Astrocyte of the hippocampus (primary cell): Measurements from ENCODE around the gene KRT75.

Experiments used
- DNase-seq: peaks from one replicate; pipeline ENCODE4 v3.0.0; 2011; ENCODE audit warnings: low read depth, low spot score

KRT75 gene

GRCh38 chr12:52394836-52395405 is 39.2 kb downstream of the KRT75 start:
- DNase-seq, result no peak

- no peak for DNase-seq
These were observed 41.6 kb downstream of the KRT75 start for GRCh38 chr12:52392465-52393007.

- peak; percentile 67 for DNase-seq
These were observed 42.6 kb downstream of the KRT75 start for GRCh38 chr12:52391618-52392002.

- DNase-seq, result peak; percentile 36
These were observed 43.2 kb downstream of the KRT75 start for GRCh38 chr12:52390739-52391617.

- peak; percentile 33 for DNase-seq
These were observed 44.6 kb downstream of the KRT75 start for GRCh38 chr12:52389313-52390207.

GRCh38 chr12:52387859-52388258 is 46.3 kb downstream of the KRT75 start:
- no peak for DNase-seq

GRCh38 chr12:52385226-52385702 is 48.9 kb downstream of the KRT75 start, which contains the start of gene KRT84:
Gene KRT84, minus strand, starts transcription at chr12:52385652. Its CDS starts 67 bp downstream, at chr12:52385585.
- no peak for DNase-seq

GRCh38 chr12:52383331-52383730 is 50.8 kb downstream of the KRT75 start:
- DNase-seq, result no peak

- no peak for DNase-seq
These were observed 51.3 kb downstream of the KRT75 start for GRCh38 chr12:52382854-52383253.

- no peak for DNase-seq
These were observed 53.0 kb downstream of the KRT75 start for GRCh38 chr12:52381206-52381605.

- peak; percentile 49 for DNase-seq
These were observed 53.9 kb downstream of the KRT75 start for GRCh38 chr12:52380271-52380694.

- no peak for DNase-seq
These were observed 54.6 kb downstream of the KRT75 start for GRCh38 chr12:52379536-52379935.

GRCh38 chr12:52378091-52378490 is 56.1 kb downstream of the KRT75 start:
- DNase-seq, result no peak

GRCh38 chr12:52377266-52377665 is 56.9 kb downstream of the KRT75 start:
- DNase-seq, result no peak
